ENCODE data around the gene EHD1.

The EHD1 gene

GRCh38 chr11:64909653-64910343 lies 31.4 kb upstream of the EHD1 start:
- no peak for DNase-seq

GRCh38 chr11:64908766-64909165 lies 30.3 kb upstream of the EHD1 start:
- no peak for DNase-seq

GRCh38 chr11:64906314-64906635 lies 27.9 kb upstream of the EHD1 start:
- no peak for DNase-seq

- no peak for DNase-seq
Observed at GRCh38 chr11:64905516-64906313, 27.3 kb upstream of the EHD1 start.

GRCh38 chr11:64903291-64903833 lies 24.9 kb upstream of the EHD1 start:
- no peak for DNase-seq

- no peak for DNase-seq
Observed at GRCh38 chr11:64902102-64902900, 23.9 kb upstream of the EHD1 start.

GRCh38 chr11:64900774-64901173 lies 22.4 kb upstream of the EHD1 start:
- no peak for DNase-seq

GRCh38 chr11:64900263-64900678 lies 21.9 kb upstream of the EHD1 start:
- DNase-seq: no peak

- no peak for DNase-seq
Observed at GRCh38 chr11:64898541-64898940, 20.1 kb upstream of the EHD1 start.

- no peak for DNase-seq
Observed at GRCh38 chr11:64898076-64898445, 19.6 kb upstream of the EHD1 start.

- no peak for DNase-seq
Observed at GRCh38 chr11:64897381-64898075, 19.1 kb upstream of the EHD1 start.

- no peak for DNase-seq
Observed at GRCh38 chr11:64896448-64897022, 18.1 kb upstream of the EHD1 start.

GRCh38 chr11:64894812-64895452 lies 16.5 kb upstream of the EHD1 start:
- DNase-seq: no peak

- DNase-seq: peak in 1 of 2 donors; percentile 50
Observed at GRCh38 chr11:64894070-64894811, 15.8 kb upstream of the EHD1 start.

- no peak for DNase-seq
Observed at GRCh38 chr11:64893194-64894069, 15.0 kb upstream of the EHD1 start.

- no peak for DNase-seq
Observed at GRCh38 chr11:64892838-64893193, 14.4 kb upstream of the EHD1 start.

GRCh38 chr11:64892411-64892831 lies 14.0 kb upstream of the EHD1 start:
- DNase-seq: no peak

GRCh38 chr11:64891880-64892279 lies 13.5 kb upstream of the EHD1 start:
- no peak for DNase-seq

- no peak for DNase-seq
Observed at GRCh38 chr11:64891215-64891848, 12.9 kb upstream of the EHD1 start.

GRCh38 chr11:64890522-64890939 lies 12.1 kb upstream of the EHD1 start:
- DNase-seq: no peak
